Breast epithelium (tissue), 3 donors: ENCODE results near the gene EFNA5.

Source experiments
- CTCF ChIP-seq, 3 donors: fragments of 450-650 bp; IDR thresholded peaks; one replicate each; pipeline ENCODE4 v1.5.1; 2016 to 2017; ENCODE audit warnings: antibody characterized with exemption in 3 of 3, mild to moderate bottlenecking in 3 of 3, moderate library complexity in 3 of 3
- POLR2A ChIP-seq: fragments of 450-650 bp; IDR thresholded peaks from one replicate; pipeline ENCODE4 v1.6.1; 2016; ENCODE audit warnings: antibody characterized with exemption, mild to moderate bottlenecking, moderate library complexity
- POLR2AphosphoS5 ChIP-seq, 3 donors: sonication (generic); formaldehyde crosslinking; IDR thresholded peaks; one replicate each; pipeline ENCODE4 v1.6.1; 2017; ENCODE audit warnings: antibody characterized with exemption in 3 of 3

- TF ChIP-seq CTCF (IDR thresholded peaks at IDR 0.05) (no peak), POLR2AphosphoS5 (IDR thresholded peaks at IDR 0.05) (no peak), POLR2A (no peak)
Measured at GRCh38 chr5:107499237-107499636, 171.5 kb downstream of the EFNA5 start.
